GM21381 (cell line): ENCODE data around the gene SLC66A2.
"Not testable (repeated sequence)": the region's sequence is repeated elsewhere in the genome, so short reads cannot be mapped to it uniquely, and the experiment has no call there.

ENCODE experiments used
- ATAC-seq: cut with Tn5 transposase; IDR thresholded peaks from one replicate; pipeline ENCODE4 v1.9.1; 2021; ENCODE audit warnings: mild to moderate bottlenecking, moderate library complexity; ENCODE audit not compliant: unreplicated experiment

Gene SLC66A2

GRCh38 chr18:79971211-79971952 lies 19.9 kb upstream of the SLC66A2 start:
- no peak for ATAC-seq

- ATAC-seq, result no peak
These were observed 19.1 kb upstream of the SLC66A2 start for GRCh38 chr18:79970419-79971133.

GRCh38 chr18:79965119-79965902 lies 13.9 kb upstream of the SLC66A2 start:
- ATAC-seq, result no peak

GRCh38 chr18:79964330-79965118 lies 13.1 kb upstream of the SLC66A2 start, which contains the start of gene HSBP1L1:
Gene HSBP1L1, plus strand, starts transcription at chr18:79964643. Its CDS starts 93 bp downstream, at chr18:79964736.
- peak; percentile 93 for ATAC-seq

- ATAC-seq, result no peak
These were observed 12.3 kb upstream of the SLC66A2 start for GRCh38 chr18:79963658-79964329.

GRCh38 chr18:79962835-79963657 lies 11.6 kb upstream of the SLC66A2 start:
- no peak for ATAC-seq

- ATAC-seq, result no peak
These were observed 10.9 kb upstream of the SLC66A2 start for GRCh38 chr18:79962311-79962710.

GRCh38 chr18:79961527-79962291 lies 10.3 kb upstream of the SLC66A2 start:
- ATAC-seq, result no peak

- no peak for ATAC-seq
These were observed 9.6 kb upstream of the SLC66A2 start for GRCh38 chr18:79960921-79961526.

GRCh38 chr18:79960161-79960801 lies 8.8 kb upstream of the SLC66A2 start:
- not testable (repeated sequence) for ATAC-seq

GRCh38 chr18:79958981-79959380 lies 7.5 kb upstream of the SLC66A2 start:
- no peak for ATAC-seq

- ATAC-seq, result no peak
These were observed 4.8 kb upstream of the SLC66A2 start for GRCh38 chr18:79956276-79956675.

- ATAC-seq, result no peak
These were observed 4.0 kb upstream of the SLC66A2 start for GRCh38 chr18:79955302-79956075.

- ATAC-seq, result no peak
These were observed 3.3 kb upstream of the SLC66A2 start for GRCh38 chr18:79954791-79955190.

GRCh38 chr18:79953971-79954651 lies 2.7 kb upstream of the SLC66A2 start:
- ATAC-seq, result no peak

- ATAC-seq, result no peak
These were observed 1.6 kb upstream of the SLC66A2 start for GRCh38 chr18:79952996-79953559.
